SJCRH30 (cell line): ENCODE measurements around the gene MAB21L2. TPM values are rescaled to one million over a fixed set of nuclear protein-coding genes. Genes with fewer than 3 reads are reported as not detected.

Experiments
- DNase-seq, 2 experiments: peaks; one replicate each; pipeline ENCODE4 v3.0.0-alpha.2; 2015 to 2020
- H3K27ac ChIP-seq: fragments of 250-450 bp; sonication (Bioruptor Pico); 2 replicates; pipeline ENCODE4 v1.5.1; 2020; ENCODE audit warnings: mild to moderate bottlenecking, moderate library complexity
- H3K27me3 ChIP-seq: fragments of 250-450 bp; sonication (Bioruptor Pico); 2 replicates; pipeline ENCODE4 v1.5.1; 2020; ENCODE audit warnings: mild to moderate bottlenecking, moderate library complexity
- H3K36me3 ChIP-seq: fragments of 250-450 bp; sonication (Bioruptor Pico); 2 replicates; pipeline ENCODE4 v1.5.1; 2020; ENCODE audit warnings: mild to moderate bottlenecking, moderate library complexity
- H3K4me1 ChIP-seq: fragments of 250-450 bp; sonication (Bioruptor Pico); 2 replicates; pipeline ENCODE4 v1.5.1; 2020; ENCODE audit warnings: mild to moderate bottlenecking, moderate library complexity
- H3K4me3 ChIP-seq: fragments of 250-450 bp; sonication (Bioruptor Pico); 2 replicates; pipeline ENCODE4 v1.5.1; 2020; ENCODE audit warnings: mild to moderate bottlenecking, moderate library complexity
- H3K9me3 ChIP-seq: fragments of 250-450 bp; sonication (Bioruptor Pico); replicated peaks from 2 replicates; pipeline ENCODE4 v1.5.1; 2020; ENCODE audit warnings: mild to moderate bottlenecking, moderate library complexity
- total RNA-seq: library from RNA; depleted of rRNA; stranded (reverse); fragments of >200 nt; shearing (Covaris generic); gene quantifications from 2 replicates; pipeline ENCODE4 v1.2.3, GENCODE V29; 2014

Gene MAB21L2
- total RNA-seq, 1 experiment from 2014 or later = not detected

- H3K9me3 ChIP-seq = no peaks in the 10 kb centered on the region
- H3K4me1 ChIP-seq = no peaks in the 10 kb centered on the region
- H3K27me3 ChIP-seq = no peaks in the 10 kb centered on the region
- DNase-seq = no peak
- no peaks in the 10 kb centered on the region for H3K36me3 ChIP-seq
- H3K4me3 ChIP-seq = no peak overlapping the region
- no peak overlapping the region for H3K27ac ChIP-seq
Observed at GRCh38 chr4:150583287-150584110, 1.5 kb downstream of the MAB21L2 start.

GRCh38 chr4:150584111-150584915, 2.4 kb downstream of the MAB21L2 start:
- DNase-seq = no peak
- no peaks in the 10 kb centered on the region for H3K27me3 ChIP-seq
- no peaks in the 10 kb centered on the region for H3K4me1 ChIP-seq
- H3K27ac ChIP-seq = no peak overlapping the region
- H3K36me3 ChIP-seq = no peaks in the 10 kb centered on the region
- no peaks in the 10 kb centered on the region for H3K9me3 ChIP-seq
- no peak overlapping the region for H3K4me3 ChIP-seq

- H3K36me3 ChIP-seq = no peaks in the 10 kb centered on the region
- no peak overlapping the region for H3K27ac ChIP-seq
- no peaks in the 10 kb centered on the region for H3K9me3 ChIP-seq
- no peak overlapping the region for H3K4me3 ChIP-seq
- H3K4me1 ChIP-seq = no peaks in the 10 kb centered on the region
- H3K27me3 ChIP-seq = no peaks in the 10 kb centered on the region
- DNase-seq = no peak
Observed at GRCh38 chr4:150585611-150586010, 3.7 kb downstream of the MAB21L2 start.

- Histone ChIP-seq H3K27me3 (no peaks in the 10 kb centered on the region), H3K36me3 (no peaks in the 10 kb centered on the region), H3K4me1 (no peaks in the 10 kb centered on the region), H3K27ac (no peak overlapping the region), H3K9me3 (no peaks in the 10 kb centered on the region), H3K4me3 (no peak overlapping the region)
- no peak for DNase-seq
Observed at GRCh38 chr4:150586162-150586810, 4.3 kb downstream of the MAB21L2 start.

- no peak overlapping the region for H3K27ac ChIP-seq
- no peaks in the 10 kb centered on the region for H3K4me1 ChIP-seq
- no peaks in the 10 kb centered on the region for H3K36me3 ChIP-seq
- no peak for DNase-seq
- no peaks in the 10 kb centered on the region for H3K9me3 ChIP-seq
- H3K4me3 ChIP-seq = no peak overlapping the region
- H3K27me3 ChIP-seq = no peaks in the 10 kb centered on the region
Observed at GRCh38 chr4:150588316-150588715, 6.4 kb downstream of the MAB21L2 start.

- Histone ChIP-seq H3K9me3 (no peaks in the 10 kb centered on the region), H3K4me3 (no peak overlapping the region), H3K36me3 (no peaks in the 10 kb centered on the region), H3K4me1 (no peaks in the 10 kb centered on the region), H3K27me3 (no peaks in the 10 kb centered on the region), H3K27ac (no peak overlapping the region)
- no peak for DNase-seq
Observed at GRCh38 chr4:150589157-150589556, 7.2 kb downstream of the MAB21L2 start.

GRCh38 chr4:150590631-150591030, 8.7 kb downstream of the MAB21L2 start:
- no peaks in the 10 kb centered on the region for H3K36me3 ChIP-seq
- H3K27me3 ChIP-seq = no peaks in the 10 kb centered on the region
- H3K27ac ChIP-seq = no peak overlapping the region
- H3K9me3 ChIP-seq = no peaks in the 10 kb centered on the region
- DNase-seq = no peak
- no peaks in the 10 kb centered on the region for H3K4me1 ChIP-seq
- no peak overlapping the region for H3K4me3 ChIP-seq

GRCh38 chr4:150591406-150591805, 9.5 kb downstream of the MAB21L2 start:
- peak in 1 of 2 experiments; percentile 4 for DNase-seq
- Histone ChIP-seq H3K27me3 (no peaks in the 10 kb centered on the region), H3K4me3 (no peak overlapping the region), H3K4me1 (no peaks in the 10 kb centered on the region), H3K9me3 (no peaks in the 10 kb centered on the region), H3K27ac (no peak overlapping the region), H3K36me3 (no peaks in the 10 kb centered on the region)

- no peak for DNase-seq
- Histone ChIP-seq H3K27me3 (no peaks in the 10 kb centered on the region), H3K27ac (no peak overlapping the region), H3K4me3 (no peak overlapping the region), H3K9me3 (no peaks in the 10 kb centered on the region), H3K4me1 (no peaks in the 10 kb centered on the region), H3K36me3 (no peaks in the 10 kb centered on the region)
Observed at GRCh38 chr4:150591904-150592303, 10.0 kb downstream of the MAB21L2 start.

- H3K4me3 ChIP-seq = no peak overlapping the region
- DNase-seq = peak in 1 of 2 experiments; percentile 5
- H3K36me3 ChIP-seq = no peaks in the 10 kb centered on the region
- no peak overlapping the region for H3K27ac ChIP-seq
- no peaks in the 10 kb centered on the region for H3K27me3 ChIP-seq
- no peaks in the 10 kb centered on the region for H3K4me1 ChIP-seq
- no peaks in the 10 kb centered on the region for H3K9me3 ChIP-seq
Observed at GRCh38 chr4:150593996-150594395, 12.0 kb downstream of the MAB21L2 start.

GRCh38 chr4:150598909-150599308, 17.0 kb downstream of the MAB21L2 start:
- H3K36me3 ChIP-seq = no peaks in the 10 kb centered on the region
- no peaks in the 10 kb centered on the region for H3K27me3 ChIP-seq
- no peaks in the 10 kb centered on the region for H3K4me1 ChIP-seq
- no peak for DNase-seq
- no peaks in the 10 kb centered on the region for H3K9me3 ChIP-seq
- no peak overlapping the region for H3K4me3 ChIP-seq
- no peak overlapping the region for H3K27ac ChIP-seq

GRCh38 chr4:150599547-150599946, 17.6 kb downstream of the MAB21L2 start:
- DNase-seq = no peak
- Histone ChIP-seq H3K36me3 (no peaks in the 10 kb centered on the region), H3K27me3 (no peaks in the 10 kb centered on the region), H3K9me3 (no peaks in the 10 kb centered on the region), H3K27ac (no peak overlapping the region), H3K4me3 (no peak overlapping the region), H3K4me1 (no peaks in the 10 kb centered on the region)

- H3K4me3 ChIP-seq = no peak overlapping the region
- no peak for DNase-seq
- no peaks in the 10 kb centered on the region for H3K4me1 ChIP-seq
- H3K27me3 ChIP-seq = no peaks in the 10 kb centered on the region
- H3K9me3 ChIP-seq = no peaks in the 10 kb centered on the region
- H3K27ac ChIP-seq = no peak overlapping the region
- H3K36me3 ChIP-seq = no peaks in the 10 kb centered on the region
Observed at GRCh38 chr4:150600812-150601445, 19.0 kb downstream of the MAB21L2 start.

GRCh38 chr4:150609131-150609530, 27.2 kb downstream of the MAB21L2 start:
- DNase-seq = no peak

GRCh38 chr4:150619042-150619441, 37.1 kb downstream of the MAB21L2 start:
- H3K27ac ChIP-seq = no peak overlapping the region
- no peak overlapping the region for H3K4me3 ChIP-seq
- no peaks in the 10 kb centered on the region for H3K9me3 ChIP-seq
- no peaks in the 10 kb centered on the region for H3K4me1 ChIP-seq
- H3K36me3 ChIP-seq = no peaks in the 10 kb centered on the region
- H3K27me3 ChIP-seq = no peaks in the 10 kb centered on the region
- no peak for DNase-seq

More at GRCh38 chr4:150609131-150609530, 27.2 kb downstream of the MAB21L2 start:
- no peaks in the 10 kb centered on the region for H3K27me3 ChIP-seq
- H3K27ac ChIP-seq = no peak overlapping the region
- no peak overlapping the region for H3K4me3 ChIP-seq
- H3K9me3 ChIP-seq = no peaks in the 10 kb centered on the region
- no peaks in the 10 kb centered on the region for H3K36me3 ChIP-seq
- no peaks in the 10 kb centered on the region for H3K4me1 ChIP-seq
